GM23338 (cell line): ENCODE results near the gene KIF5A. TPM values are rescaled to one million over a fixed set of nuclear protein-coding genes. Genes with fewer than 3 reads are reported as not detected.
A peak's percentile ranks its signal among the peaks of the same experiment; 100 is the strongest.

Experiments
- ATAC-seq: fragments of 200-7000 bp; cut with Tn5 transposase; 3 replicates; pipeline ENCODE4 v1.9.1; 2020
- DNase-seq: peaks from one replicate; pipeline ENCODE4 v3.0.0-alpha.2; 2015; ENCODE audit warnings: low spot score
- H2AFZ ChIP-seq: fragments of 200-600 bp; sonication (generic); 2 replicates; pipeline ENCODE4 v1.8.0; 2016; ENCODE audit warnings: antibody characterized with exemption, mild to moderate bottlenecking, moderate library complexity
- H3F3A ChIP-seq: fragments of 200-600 bp; sonication (generic); replicated peaks from 2 replicates; pipeline ENCODE4 v1.8.0; 2017; ENCODE audit warnings: antibody characterized with exemption, mixed run types, low read depth
- H3K27ac ChIP-seq: fragments of 200-600 bp; sonication (generic); 2 replicates; pipeline ENCODE4 v1.6.1; 2016; ENCODE audit warnings: low read depth
- H3K27me3 ChIP-seq: fragments of 200-600 bp; sonication (generic); 2 replicates; pipeline ENCODE4 v1.8.0; 2016; ENCODE audit warnings: mild to moderate bottlenecking, mixed run types, moderate library complexity; ENCODE audit not compliant: insufficient read depth
- H3K36me3 ChIP-seq: fragments of 200-600 bp; sonication (generic); 2 replicates; pipeline ENCODE4 v1.8.0; 2016; ENCODE audit warnings: mild to moderate bottlenecking; ENCODE audit not compliant: insufficient read depth
- H3K4me1 ChIP-seq: fragments of 200-600 bp; sonication (generic); 2 replicates; pipeline ENCODE4 v1.8.0; 2016; ENCODE audit warnings: mild to moderate bottlenecking, moderate library complexity; ENCODE audit not compliant: insufficient read depth
- H3K4me2 ChIP-seq: fragments of 200-600 bp; sonication (generic); 2 replicates; pipeline ENCODE4 v1.7.1; 2017; ENCODE audit warnings: mixed run types
- H3K4me3 ChIP-seq: fragments of 200-600 bp; sonication (generic); 2 replicates; pipeline ENCODE4 v1.6.1; 2016; ENCODE audit warnings: mixed run types
- H3K79me2 ChIP-seq: fragments of 200-600 bp; sonication (generic); replicated peaks from 2 replicates; pipeline ENCODE4 v1.8.0; 2017; ENCODE audit warnings: mild to moderate bottlenecking; ENCODE audit not compliant: insufficient read depth
- H3K9me2 ChIP-seq: fragments of 200-600 bp; sonication (generic); 2 replicates; pipeline ENCODE4 v1.8.0; 2017; ENCODE audit not compliant: insufficient read depth
- H4K20me1 ChIP-seq: fragments of 200-600 bp; sonication (generic); replicated peaks from 2 replicates; pipeline ENCODE4 v1.8.0; 2017; ENCODE audit warnings: mild to moderate bottlenecking; ENCODE audit not compliant: insufficient read depth
- H3K27ac Mint-ChIP-seq: 2 replicates; pipeline ENCODE4 v1.8.0; 2020; ENCODE audit warnings: inconsistent platforms, mild to moderate bottlenecking, moderate library complexity, mixed read lengths
- H3K27me3 Mint-ChIP-seq: 3 replicates; pipeline ENCODE4 v1.8.0; 2022; ENCODE audit warnings: low read depth, mild to moderate bottlenecking, moderate library complexity, mixed read lengths, inconsistent platforms; ENCODE audit not compliant: insufficient read depth, poor library complexity
- H3K36me3 Mint-ChIP-seq: 3 replicates; pipeline ENCODE4 v1.8.0; 2021; ENCODE audit warnings: low read depth, mild to moderate bottlenecking, inconsistent platforms, moderate library complexity, mixed read lengths
- H3K4me1 Mint-ChIP-seq: 3 replicates; pipeline ENCODE4 v1.8.0; 2020; ENCODE audit warnings: mild to moderate bottlenecking, inconsistent platforms, mixed read lengths
- H3K4me3 Mint-ChIP-seq: 3 replicates; pipeline ENCODE4 v1.8.0; 2021; ENCODE audit warnings: moderate library complexity, mild to moderate bottlenecking, inconsistent platforms, mixed read lengths
- H3K9me3 Mint-ChIP-seq: 3 replicates; pipeline ENCODE4 v1.8.0; 2020; ENCODE audit warnings: moderate library complexity, mild to moderate bottlenecking, inconsistent platforms, mixed read lengths
- CREB1 ChIP-seq: fragments of 250-450 bp; sonication (Bioruptor Pico); IDR thresholded peaks from 2 replicates; pipeline ENCODE4 v1.5.0; 2020; ENCODE audit warnings: low read depth, mild to moderate bottlenecking, moderate library complexity
- EZH2 ChIP-seq: fragments of 200-600 bp; sonication (generic); IDR thresholded peaks from one replicate; pipeline ENCODE4 v1.8.0; 2017; ENCODE audit warnings: antibody characterized with exemption, mild to moderate bottlenecking, low read depth; ENCODE audit not compliant: unreplicated experiment
- EZH2phosphoT487 ChIP-seq: fragments of 200-600 bp; sonication (generic); IDR thresholded peaks from one replicate; pipeline ENCODE4 v1.8.1; 2018; ENCODE audit warnings: antibody characterized with exemption; ENCODE audit not compliant: unreplicated experiment
- NANOG ChIP-seq: IDR thresholded peaks from 2 replicates; pipeline ENCODE4 v1.6.1; 2016; ENCODE audit warnings: antibody characterized with exemption, borderline replicate concordance
- ZNF114 ChIP-seq: fragments of 250-450 bp; sonication (Bioruptor Pico); IDR thresholded peaks from 2 replicates; pipeline ENCODE4 v1.5.0; 2020; ENCODE audit warnings: mild to moderate bottlenecking, moderate library complexity
- ZNF331 ChIP-seq: fragments of 250-450 bp; sonication (Bioruptor Pico); IDR thresholded peaks from 2 replicates; pipeline ENCODE4 v1.5.0; 2020; ENCODE audit warnings: low read depth, mild to moderate bottlenecking, moderate library complexity
- polyA plus RNA-seq: library from polyadenylated mRNA; unstranded; fragments of >200 nt; fragmentation: Nextera tagmentation; extraction: Ambion mirVana; gene quantifications from 2 replicates; pipeline ENCODE4 v1.2.1, GENCODE V29; 2016
- total RNA-seq: library from RNA; depleted of rRNA; stranded (reverse); fragments of >200 nt; shearing (Covaris generic); gene quantifications from 2 replicates; pipeline ENCODE4 v1.2.3, GENCODE V29; 2014
- TF ChIP-seq, protein P1 (sequence below), 2 experiments: fragments of 200-600 bp in 1 of 2; sonication (generic) in 1 of 2; conservative IDR thresholded peaks; 2 replicates each; pipeline versions ENCODE4 v1.5.1 to v1.6.1; 2016 to 2017; ENCODE audit warnings: antibody characterized with exemption in 2 of 2, low read depth in 2 of 2, mild to moderate bottlenecking in 2 of 2, moderate library complexity in 1 of 2
- TF ChIP-seq, protein P2 (sequence below): IDR thresholded peaks from 2 replicates; pipeline ENCODE4 v1.6.1; 2016; ENCODE audit warnings: antibody characterized with exemption
- TF ChIP-seq, protein P3 (sequence below): fragments of 250-450 bp; sonication (Bioruptor Pico); IDR thresholded peaks from 2 replicates; pipeline ENCODE4 v1.5.0; 2020; ENCODE audit warnings: mild to moderate bottlenecking, moderate library complexity

Gene KIF5A
- total and polyA plus RNA-seq, 2 experiments from 2014 or later: 11.1 to 21.3 TPM

DNA sequence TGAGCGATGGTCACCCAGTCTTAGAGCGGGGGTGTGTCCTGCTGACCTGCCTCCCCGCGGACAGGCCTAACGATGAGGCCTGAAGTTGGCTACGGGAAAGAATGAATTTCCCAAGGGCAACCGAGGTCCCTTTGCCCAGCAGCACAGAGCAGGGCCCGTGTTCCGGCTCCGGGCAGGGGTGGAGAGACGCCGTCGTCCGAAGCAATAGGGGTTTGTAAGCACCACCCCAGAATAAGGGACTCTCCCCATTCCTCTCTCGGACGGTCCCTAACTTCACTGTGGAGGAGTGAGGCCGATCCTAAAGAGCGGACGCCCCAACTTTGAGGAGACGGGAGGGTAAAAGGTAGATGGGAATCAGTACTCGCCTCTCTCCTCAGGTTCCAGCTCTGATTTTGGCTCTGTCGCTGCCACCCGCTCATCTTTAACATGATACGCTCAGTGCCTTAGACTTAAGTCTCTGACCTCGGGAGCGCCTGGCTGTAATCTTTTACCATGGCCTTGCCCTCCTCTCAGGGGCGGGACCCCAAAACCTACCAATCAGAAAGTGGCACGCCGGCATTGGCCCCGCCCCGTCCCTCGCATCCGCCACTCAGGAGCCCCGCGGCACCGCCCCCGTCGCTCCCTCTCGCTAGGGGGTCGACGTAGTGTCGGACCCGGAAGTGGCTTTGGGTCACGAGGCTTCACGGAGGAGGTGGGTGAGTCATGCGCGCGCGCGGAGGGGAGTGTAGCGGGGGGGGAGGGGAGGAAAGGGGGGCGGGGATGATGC, 29.6 kb upstream of the KIF5A start, which contains the start of gene DDIT3 (continued):
- TF ChIP-seq CREB1 (peak; percentile 73; the same call in 1 of the 2 replicates), ZNF331 (CRISPR knock-in tag) (no peak), EZH2 (no peak), NANOG (no peak), ZNF114 (no peak)
- TF ChIP-seq, protein P1, sequence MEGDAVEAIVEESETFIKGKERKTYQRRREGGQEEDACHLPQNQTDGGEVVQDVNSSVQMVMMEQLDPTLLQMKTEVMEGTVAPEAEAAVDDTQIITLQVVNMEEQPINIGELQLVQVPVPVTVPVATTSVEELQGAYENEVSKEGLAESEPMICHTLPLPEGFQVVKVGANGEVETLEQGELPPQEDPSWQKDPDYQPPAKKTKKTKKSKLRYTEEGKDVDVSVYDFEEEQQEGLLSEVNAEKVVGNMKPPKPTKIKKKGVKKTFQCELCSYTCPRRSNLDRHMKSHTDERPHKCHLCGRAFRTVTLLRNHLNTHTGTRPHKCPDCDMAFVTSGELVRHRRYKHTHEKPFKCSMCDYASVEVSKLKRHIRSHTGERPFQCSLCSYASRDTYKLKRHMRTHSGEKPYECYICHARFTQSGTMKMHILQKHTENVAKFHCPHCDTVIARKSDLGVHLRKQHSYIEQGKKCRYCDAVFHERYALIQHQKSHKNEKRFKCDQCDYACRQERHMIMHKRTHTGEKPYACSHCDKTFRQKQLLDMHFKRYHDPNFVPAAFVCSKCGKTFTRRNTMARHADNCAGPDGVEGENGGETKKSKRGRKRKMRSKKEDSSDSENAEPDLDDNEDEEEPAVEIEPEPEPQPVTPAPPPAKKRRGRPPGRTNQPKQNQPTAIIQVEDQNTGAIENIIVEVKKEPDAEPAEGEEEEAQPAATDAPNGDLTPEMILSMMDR (conservative IDR thresholded peaks at IDR 0.05; ENCODE audit: low read depth in 2 of 2): no peak
- TF ChIP-seq, protein P2, sequence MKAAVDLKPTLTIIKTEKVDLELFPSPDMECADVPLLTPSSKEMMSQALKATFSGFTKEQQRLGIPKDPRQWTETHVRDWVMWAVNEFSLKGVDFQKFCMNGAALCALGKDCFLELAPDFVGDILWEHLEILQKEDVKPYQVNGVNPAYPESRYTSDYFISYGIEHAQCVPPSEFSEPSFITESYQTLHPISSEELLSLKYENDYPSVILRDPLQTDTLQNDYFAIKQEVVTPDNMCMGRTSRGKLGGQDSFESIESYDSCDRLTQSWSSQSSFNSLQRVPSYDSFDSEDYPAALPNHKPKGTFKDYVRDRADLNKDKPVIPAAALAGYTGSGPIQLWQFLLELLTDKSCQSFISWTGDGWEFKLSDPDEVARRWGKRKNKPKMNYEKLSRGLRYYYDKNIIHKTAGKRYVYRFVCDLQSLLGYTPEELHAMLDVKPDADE: peak; percentile 63; the same call in 1 of the 2 replicates

DNA sequence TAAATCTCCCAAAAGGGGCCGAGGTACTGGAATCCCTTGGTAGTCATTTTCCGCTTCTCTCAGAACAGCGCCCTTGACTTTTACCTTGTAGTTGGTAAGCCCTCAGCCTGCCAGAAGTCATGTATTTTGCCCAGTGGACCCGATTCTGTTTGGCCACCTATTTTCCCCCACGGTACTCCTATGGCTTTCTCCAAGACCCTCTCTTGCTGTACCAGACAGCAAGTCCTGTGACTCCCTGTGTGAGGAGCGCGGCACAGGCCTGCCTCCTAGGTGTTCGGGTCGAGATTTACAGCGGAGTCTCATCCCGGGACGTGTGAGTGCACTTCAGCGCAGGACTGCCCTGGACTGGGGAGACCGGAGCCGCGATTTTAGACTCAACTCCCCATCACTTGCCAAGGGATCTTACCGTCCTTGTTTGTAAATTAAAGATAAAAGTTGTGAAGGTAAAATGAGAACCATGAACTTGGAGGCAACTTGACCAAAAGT, 28.3 kb upstream of the KIF5A start:
- Histone ChIP-seq H3K4me1 (peaks cover 43% of the 10 kb centered on the region), H4K20me1 (peaks cover 37% of the 10 kb centered on the region), H3K36me3 (peaks cover 13% of the 10 kb centered on the region), H3K9me2 (no peaks in the 10 kb centered on the region), H3K27ac (peak overlapping the region; percentile 70; the same call in 1 of the 2 replicates), H3K4me2 (peak overlapping the region; percentile 86), H3K4me3 (peak overlapping the region; percentile 82), H3F3A (peaks cover 60% of the 10 kb centered on the region), H3K27me3 (no peaks in the 10 kb centered on the region), H2AFZ (0 out of 2 replicates have a peak overlapping the region, but pooled peaks have one; percentile 41), H3K79me2 (peaks cover 33% of the 10 kb centered on the region)
- TF ChIP-seq CREB1: no peak
- no peak for TF ChIP-seq NANOG
- TF ChIP-seq, protein P1 (conservative IDR thresholded peaks at IDR 0.05; ENCODE audit: low read depth in 2 of 2): peak; percentile 19 to 41; a peak in 2 of 4 replicates
- no peak for TF ChIP-seq EZH2phosphoT487
- TF ChIP-seq ZNF331 (CRISPR knock-in tag): no peak
- no peak for TF ChIP-seq ZNF114
- TF ChIP-seq, protein P3, sequence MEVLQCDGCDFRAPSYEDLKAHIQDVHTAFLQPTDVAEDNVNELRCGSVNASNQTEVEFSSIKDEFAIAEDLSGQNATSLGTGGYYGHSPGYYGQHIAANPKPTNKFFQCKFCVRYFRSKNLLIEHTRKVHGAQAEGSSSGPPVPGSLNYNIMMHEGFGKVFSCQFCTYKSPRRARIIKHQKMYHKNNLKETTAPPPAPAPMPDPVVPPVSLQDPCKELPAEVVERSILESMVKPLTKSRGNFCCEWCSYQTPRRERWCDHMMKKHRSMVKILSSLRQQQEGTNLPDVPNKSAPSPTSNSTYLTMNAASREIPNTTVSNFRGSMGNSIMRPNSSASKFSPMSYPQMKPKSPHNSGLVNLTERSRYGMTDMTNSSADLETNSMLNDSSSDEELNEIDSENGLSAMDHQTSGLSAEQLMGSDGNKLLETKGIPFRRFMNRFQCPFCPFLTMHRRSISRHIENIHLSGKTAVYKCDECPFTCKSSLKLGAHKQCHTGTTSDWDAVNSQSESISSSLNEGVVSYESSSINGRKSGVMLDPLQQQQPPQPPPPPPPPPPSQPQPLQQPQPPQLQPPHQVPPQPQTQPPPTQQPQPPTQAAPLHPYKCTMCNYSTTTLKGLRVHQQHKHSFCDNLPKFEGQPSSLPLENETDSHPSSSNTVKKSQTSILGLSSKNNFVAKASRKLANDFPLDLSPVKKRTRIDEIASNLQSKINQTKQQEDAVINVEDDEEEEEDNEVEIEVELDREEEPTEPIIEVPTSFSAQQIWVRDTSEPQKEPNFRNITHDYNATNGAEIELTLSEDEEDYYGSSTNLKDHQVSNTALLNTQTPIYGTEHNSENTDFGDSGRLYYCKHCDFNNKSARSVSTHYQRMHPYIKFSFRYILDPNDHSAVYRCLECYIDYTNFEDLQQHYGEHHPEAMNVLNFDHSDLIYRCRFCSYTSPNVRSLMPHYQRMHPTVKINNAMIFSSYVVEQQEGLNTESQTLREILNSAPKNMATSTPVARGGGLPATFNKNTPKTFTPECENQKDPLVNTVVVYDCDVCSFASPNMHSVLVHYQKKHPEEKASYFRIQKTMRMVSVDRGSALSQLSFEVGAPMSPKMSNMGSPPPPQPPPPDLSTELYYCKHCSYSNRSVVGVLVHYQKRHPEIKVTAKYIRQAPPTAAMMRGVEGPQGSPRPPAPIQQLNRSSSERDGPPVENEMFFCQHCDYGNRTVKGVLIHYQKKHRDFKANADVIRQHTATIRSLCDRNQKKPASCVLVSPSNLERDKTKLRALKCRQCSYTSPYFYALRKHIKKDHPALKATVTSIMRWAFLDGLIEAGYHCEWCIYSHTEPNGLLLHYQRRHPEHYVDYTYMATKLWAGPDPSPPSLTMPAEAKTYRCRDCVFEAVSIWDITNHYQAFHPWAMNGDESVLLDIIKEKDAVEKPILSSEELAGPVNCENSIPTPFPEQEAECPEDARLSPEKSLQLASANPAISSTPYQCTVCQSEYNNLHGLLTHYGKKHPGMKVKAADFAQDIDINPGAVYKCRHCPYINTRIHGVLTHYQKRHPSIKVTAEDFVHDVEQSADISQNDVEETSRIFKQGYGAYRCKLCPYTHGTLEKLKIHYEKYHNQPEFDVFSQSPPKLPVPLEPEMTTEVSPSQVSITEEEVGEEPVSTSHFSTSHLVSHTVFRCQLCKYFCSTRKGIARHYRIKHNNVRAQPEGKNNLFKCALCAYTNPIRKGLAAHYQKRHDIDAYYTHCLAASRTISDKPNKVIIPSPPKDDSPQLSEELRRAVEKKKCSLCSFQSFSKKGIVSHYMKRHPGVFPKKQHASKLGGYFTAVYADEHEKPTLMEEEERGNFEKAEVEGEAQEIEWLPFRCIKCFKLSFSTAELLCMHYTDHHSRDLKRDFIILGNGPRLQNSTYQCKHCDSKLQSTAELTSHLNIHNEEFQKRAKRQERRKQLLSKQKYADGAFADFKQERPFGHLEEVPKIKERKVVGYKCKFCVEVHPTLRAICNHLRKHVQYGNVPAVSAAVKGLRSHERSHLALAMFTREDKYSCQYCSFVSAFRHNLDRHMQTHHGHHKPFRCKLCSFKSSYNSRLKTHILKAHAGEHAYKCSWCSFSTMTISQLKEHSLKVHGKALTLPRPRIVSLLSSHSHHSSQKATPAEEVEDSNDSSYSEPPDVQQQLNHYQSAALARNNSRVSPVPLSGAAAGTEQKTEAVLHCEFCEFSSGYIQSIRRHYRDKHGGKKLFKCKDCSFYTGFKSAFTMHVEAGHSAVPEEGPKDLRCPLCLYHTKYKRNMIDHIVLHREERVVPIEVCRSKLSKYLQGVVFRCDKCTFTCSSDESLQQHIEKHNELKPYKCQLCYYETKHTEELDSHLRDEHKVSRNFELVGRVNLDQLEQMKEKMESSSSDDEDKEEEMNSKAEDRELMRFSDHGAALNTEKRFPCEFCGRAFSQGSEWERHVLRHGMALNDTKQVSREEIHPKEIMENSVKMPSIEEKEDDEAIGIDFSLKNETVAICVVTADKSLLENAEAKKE (CRISPR knock-in tag): no peak
- H3K4me1 Mint-ChIP-seq: peaks cover 56% of the 10 kb centered on the region
- H3K27ac Mint-ChIP-seq: peak overlapping the region; percentile 92
- DNase-seq (peak; percentile 65), ATAC-seq (peak; percentile 7; the same call in 2 of the 3 replicates)
- peaks cover 45% of the 10 kb centered on the region for H3K27me3 Mint-ChIP-seq
- H3K36me3 Mint-ChIP-seq: peaks cover 38% of the 10 kb centered on the region
- H3K4me3 Mint-ChIP-seq: peak overlapping the region; percentile 83
- H3K9me3 Mint-ChIP-seq: no peaks in the 10 kb centered on the region; the same call in 2 of the 3 replicates
